GM19395 (cell line): ENCODE results near the gene CACNB1.

Experiments
- ATAC-seq: cut with Tn5 transposase; IDR thresholded peaks from one replicate; pipeline ENCODE4 v1.9.1; 2021; ENCODE audit warnings: mild to moderate bottlenecking, moderate library complexity; ENCODE audit not compliant: unreplicated experiment

The CACNB1 gene

DNA sequence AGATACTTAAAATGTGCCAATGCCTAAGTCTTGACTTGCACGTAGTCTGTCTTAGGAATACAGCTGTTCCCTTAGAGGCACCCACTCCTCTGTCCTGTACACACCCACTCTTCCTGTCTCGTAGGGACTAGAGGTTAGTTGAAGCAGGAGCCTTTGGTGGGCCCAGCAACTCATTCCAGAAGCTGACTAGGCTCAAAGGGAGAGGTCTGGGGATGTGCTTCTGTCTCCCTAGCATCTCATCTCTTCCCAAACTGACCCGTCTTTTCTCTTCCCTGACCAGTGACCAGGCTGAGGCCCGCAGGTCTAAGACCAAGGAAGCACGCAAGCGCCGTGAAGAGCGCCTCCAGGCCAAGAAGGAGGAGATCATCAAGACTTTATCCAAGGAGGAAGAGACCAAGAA, 6.8 kb upstream of the CACNB1 start:
- ATAC-seq = no peak

DNA sequence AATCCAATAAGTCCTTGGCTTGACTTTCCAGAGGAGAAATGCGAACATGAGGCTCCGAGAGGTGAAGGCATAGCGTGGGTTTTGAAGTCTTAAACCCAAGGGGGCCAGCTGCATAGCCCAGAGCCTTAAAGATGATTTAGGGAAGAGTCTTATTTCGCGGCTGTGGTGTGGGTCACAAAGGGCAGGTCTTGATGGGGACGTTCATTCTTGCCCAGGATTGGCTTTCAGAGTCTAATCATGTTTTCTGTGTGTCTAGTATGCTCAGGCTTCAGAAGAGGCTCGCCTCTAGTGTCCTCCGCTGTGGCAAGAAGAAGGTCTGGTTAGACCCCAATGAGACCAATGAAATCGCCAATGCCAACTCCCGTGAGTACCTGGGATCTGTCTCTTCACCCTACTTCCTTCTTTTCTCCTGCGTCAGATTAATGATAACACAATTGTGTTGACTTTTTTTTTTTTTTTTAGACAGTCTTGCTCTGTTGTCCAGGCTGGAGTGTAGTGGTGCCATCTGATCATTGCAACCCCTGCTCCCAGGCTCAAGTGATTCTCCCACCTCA, 3.6 kb upstream of the CACNB1 start:
- no peak for ATAC-seq

DNA sequence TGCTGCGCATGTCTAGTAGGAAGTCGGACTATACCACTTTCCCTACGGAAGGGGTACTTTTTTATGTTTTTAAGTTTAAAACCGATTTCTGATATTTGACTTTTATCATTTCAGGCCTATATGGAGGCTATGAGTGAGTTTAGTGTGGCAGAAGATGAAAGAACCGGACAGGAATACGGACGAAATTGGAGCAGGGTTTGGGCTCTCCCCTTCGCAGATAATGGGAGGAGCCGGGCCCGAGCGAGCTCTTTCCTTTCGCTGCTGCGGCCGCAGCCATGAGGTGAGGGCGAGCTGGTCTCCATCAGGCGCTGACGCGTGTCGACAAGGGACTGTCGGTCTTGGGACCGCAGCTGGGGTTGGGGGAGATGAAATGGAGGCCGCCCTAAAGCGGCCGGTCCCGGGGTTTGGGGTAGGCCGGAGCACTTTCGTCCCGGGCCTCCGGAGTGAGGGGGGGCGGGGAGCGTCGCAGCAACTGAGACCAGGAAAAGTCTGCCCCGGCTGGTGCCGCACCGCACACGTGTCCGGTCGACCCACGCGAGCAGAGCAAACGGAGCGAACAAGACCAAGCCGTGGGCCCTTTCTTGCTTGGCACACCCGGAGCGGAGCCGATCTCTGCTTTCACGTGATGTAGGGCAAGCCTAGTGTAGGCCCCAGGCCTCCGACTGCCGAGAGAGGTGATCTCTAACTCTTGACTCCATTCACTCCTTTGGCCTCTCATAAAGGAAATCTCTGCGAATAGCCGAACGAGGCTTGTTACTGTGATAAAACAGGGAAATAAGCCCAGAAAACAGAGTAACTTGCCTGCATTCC, 2.8 kb upstream of the CACNB1 start, which contains the start of gene RPL19:
TSS of gene RPL19 (plus strand) at position 214 of the 810 bp plus-strand sequence. CDS start at position 276, 62 bp downstream.
- peak; percentile 69 for ATAC-seq

DNA sequence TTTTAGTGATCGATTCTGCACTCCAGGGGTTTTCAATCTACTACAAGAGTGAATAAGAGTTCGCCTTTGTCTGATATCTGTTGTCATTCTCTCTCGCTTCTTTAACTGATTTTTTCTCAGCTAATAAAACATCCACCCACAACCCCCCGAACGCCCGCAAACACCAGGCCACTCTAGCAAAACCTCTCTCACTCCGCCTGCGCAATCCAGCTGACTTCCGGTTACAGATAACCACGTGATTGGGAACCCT, 2.3 kb upstream of the CACNB1 start:
- ATAC-seq = peak; percentile 66

DNA sequence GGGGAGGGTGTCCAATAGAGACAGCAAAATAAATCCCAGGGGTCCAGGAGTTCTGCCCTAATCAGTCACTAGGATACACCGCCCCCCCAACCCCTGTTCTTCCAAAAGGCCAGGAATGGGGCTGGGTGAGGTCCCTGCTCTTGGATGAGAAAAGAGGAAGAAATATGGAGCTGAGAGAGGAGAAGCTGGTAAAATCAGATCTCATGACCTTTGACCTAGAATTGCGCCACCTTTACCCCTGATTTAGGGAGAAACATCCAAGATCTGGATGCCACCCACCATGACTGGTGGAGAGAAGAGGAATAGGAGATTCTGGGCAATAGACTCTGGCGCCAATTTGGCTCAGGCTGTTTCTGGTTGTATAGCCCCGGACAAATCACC, 707 bp upstream of the CACNB1 start:
- ATAC-seq = no peak

DNA sequence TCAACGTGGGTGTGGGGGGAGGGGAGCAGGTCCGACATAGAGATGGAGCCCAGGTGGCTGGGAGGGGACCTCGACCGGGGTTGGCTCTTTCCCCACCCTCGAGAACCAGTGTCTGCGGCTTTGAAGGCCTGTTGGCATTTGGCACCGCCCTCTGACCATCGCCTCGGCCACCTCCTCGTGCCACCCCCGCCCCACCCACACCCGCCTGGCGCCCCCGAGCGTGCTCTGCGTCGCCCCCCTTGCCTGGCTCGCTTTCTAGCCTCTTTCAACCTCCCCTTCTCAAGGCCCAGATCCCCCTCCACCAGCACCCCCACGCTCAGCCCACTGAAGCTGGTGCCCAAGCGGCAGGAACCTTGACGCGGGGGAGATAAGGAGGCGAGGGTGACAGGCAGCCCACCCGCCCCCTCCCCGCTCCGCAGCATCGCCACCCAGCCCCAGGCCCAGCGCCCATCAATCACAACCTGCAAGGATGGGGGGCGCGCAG, 619 bp downstream of the CACNB1 start:
- no peak for ATAC-seq

DNA sequence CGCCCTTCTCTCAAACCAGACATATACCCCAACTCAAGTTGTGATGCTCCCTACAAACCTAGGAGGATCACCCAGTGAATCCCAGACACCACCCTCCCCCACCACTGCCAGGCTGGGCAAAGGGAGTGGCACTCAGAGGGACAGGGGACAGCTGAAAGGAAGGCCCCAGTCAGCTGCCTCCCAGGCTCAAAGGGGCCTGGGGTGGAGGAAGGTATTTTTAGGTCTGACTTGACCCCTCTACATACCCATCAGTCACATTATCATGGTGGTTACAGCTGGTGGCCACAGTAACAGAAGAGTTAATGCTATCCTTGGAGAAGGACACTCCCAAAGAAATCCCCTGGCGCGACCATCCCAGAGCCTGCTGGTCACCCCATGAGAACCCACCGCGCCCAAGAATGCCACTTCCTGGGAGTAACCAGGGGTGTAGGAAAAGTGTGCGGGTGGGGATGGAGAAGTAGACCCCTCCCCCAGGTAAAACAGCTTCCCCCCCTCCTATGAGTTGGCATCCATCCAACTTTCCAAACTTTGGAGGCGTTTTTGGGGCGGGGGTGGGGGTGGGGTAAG, 1.1 kb downstream of the CACNB1 start:
- ATAC-seq = no peak

DNA sequence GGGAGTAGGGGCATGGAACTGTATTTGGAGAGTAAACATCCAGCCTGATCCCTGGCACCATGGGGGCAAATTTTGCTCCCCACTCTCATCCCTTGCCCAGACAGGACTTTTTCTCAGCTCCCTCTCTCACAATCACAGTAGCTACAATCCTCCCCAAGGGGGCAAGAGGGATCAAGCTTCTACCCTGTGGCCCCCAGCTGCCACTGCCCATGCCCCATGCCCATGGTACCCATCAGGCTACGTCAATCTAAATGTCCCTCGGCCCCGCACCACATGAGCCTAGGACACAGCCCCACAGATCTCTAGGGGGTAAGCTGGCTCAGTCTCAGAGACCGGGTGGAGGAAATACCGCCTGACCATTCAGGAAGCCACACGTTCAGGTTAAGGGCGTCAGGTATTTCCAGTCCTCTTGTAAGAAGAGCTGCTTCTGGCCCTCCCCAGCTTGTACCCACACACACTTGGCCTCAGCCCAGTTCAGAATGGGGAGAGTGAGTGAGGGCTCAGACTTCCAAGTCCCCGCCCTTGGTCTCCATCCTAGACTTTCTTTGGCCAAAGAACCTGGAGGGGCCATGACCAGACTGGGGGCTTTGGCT, 1.8 kb downstream of the CACNB1 start:
- ATAC-seq = no peak

DNA sequence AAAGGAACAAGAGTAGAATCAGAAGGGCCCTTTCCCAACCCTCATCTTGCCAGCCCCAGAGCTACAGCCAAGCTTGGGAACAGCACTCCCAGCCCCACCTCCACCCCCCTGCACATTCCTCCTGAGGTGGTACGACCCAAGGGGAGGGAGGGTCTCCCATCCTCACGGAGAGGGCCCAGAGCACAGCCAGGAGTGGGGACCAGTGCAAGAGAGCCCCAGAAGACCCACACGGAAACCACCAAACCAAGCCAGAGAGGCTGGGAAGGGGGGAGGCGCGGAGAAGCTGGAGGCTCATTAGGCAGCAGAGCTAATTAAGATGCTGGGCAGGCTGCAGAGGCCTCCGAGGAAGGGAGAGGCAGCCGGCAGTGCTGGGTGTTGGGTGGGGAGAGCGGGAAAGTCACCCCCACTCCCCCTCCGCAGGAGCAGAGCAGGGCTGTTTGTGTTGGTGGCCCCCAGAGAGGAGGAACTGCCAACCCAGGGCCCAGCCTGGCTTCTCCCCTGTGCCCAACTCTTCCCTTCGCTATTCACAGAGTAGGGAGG, 2.4 kb downstream of the CACNB1 start:
- ATAC-seq = no peak

DNA sequence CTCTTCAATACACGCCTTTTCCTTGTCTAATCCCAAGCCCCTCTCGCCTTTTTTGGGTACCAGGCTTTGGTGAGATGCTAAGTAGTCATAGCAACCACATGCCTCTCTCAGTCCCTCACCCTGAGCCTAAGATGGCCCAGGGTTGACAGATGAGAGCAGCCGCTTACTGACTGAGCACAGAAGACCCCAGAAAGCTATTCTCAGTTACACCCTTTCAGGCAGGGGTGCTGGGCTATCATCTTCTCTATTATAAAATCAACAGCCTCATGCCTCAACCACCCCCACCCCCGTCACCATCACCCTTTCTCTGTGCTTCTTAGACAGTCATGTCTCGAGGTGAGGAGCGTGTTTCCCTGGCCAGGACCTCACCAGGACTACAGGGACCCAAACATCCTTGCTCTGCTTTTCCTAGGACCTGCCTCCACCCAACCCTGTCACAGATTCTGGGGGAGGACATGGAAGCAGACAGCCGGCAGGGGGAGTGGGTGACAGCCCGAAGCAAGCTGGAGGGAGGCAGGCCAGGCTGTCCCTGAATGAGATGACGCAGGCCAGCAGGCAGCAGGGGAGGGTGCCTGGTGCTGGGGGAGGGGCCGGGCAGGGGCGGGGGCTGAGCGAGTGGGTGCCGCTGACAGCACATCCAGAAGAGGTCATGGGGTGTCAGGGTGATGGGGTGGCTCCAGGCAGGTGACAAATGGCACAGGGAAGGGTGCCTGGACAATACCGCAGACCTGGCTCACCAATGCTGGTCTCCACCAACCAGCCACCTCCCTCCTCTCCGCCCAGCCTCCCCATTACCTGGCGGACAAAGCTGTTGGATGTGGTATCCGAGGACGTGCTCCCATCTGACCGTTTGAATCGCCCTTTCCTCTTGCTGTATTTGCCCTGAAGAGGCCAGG, 3.1 kb downstream of the CACNB1 start:
- ATAC-seq = no peak

DNA sequence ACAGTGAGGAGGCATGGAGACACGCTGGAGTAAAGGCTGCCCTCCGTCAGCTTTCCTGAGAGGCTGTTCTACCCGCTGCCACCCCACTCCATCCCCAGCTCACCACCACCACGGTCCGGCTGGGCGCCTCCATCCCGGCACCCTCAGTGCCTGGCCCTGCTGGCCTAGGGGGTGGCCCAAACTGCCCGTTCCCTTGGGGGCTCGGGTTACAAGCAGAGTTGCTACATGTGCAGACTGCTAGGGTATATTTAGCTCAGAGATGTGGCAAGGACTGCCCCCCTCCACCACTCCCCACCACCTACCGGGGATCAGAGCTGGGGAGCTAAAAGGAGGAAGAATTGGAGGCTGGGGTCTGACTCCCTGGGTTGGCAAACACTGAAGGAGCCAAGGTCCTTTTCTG, 4.1 kb downstream of the CACNB1 start:
- no peak for ATAC-seq

DNA sequence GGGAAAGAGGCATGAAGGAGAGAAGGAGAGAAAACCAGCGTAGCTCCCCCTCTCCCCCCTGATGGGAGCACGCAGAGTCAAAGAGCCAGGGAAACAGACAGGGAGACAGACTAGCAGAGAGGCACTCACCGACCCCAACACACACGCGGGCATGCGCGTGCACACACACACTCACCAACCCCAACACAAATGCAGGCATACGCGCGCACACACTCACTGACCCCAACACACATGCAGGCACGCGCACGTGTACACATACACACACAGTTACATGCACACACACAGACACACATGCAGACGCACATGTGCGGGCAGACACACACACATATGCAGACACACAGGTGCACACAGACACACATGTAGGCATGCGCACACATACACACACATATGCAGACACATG, 4.6 kb downstream of the CACNB1 start:
- no peak for ATAC-seq

DNA sequence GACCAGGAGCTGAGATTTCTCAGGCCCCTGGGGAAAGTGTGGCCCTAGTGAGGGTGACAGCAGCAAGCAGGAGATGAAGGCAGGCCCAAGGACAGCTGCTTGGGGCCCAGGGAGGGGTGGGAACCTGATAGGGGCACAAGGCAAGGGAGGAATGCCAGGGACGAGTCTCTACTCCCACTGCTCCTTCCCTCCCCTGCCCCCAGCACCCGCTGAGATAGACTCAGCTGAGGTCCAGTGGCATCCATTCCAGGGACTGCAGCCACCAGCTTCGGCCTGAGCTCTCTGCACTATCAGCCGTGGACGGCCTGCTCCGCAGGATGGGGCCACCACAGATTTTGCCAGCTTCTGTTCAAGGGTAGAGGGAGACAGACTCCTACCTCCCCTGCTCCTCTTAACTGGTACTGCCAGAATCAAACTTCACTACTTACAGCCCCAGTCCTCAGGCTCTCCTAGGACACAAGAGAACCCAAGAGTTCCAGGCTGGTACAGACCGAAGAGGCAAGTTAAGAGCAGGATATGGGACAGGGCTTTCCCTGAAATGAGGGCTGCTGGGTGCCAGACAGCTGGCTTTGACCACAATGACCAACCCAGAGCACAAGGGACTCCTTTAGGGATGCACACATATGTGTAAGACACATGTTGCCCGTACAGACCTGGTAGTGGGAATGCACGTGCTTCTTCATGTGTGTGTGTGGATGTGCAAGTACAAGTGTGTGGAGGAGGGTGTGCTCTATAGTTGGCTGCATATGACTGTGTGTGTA, 5.5 kb downstream of the CACNB1 start:
- ATAC-seq = no peak

DNA sequence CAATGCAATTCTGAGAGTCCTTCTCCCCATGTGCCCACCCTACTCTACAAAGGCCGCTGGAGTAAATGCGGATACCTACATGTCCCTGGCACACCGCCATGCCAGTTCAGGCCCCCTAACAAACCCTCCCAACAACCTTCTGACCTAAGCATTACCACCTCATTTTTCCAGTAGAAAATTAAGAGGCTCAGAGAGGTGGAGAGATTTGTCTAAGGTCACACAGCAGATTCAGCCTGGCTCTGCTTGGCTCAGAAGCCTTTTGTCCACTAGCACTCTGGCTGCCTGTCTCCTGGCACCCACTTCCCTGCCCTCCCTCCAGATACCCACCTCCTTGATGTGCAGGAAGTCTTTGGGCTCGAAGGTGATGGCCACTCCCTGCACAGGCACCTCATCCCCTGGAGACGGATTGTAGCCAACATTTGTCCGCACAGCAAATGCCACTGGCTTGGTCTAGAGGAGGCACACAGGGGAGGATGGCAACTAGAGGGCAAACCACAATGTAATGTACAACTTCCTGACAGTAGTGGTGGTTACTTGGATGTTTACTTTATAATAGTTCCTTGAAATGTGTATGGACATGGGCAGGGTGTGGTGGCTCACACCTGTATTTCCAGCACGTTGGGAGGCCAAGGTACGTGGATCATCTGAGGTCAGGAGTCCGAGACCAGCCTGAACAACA, 10.2 kb downstream of the CACNB1 start:
- ATAC-seq = no peak

DNA sequence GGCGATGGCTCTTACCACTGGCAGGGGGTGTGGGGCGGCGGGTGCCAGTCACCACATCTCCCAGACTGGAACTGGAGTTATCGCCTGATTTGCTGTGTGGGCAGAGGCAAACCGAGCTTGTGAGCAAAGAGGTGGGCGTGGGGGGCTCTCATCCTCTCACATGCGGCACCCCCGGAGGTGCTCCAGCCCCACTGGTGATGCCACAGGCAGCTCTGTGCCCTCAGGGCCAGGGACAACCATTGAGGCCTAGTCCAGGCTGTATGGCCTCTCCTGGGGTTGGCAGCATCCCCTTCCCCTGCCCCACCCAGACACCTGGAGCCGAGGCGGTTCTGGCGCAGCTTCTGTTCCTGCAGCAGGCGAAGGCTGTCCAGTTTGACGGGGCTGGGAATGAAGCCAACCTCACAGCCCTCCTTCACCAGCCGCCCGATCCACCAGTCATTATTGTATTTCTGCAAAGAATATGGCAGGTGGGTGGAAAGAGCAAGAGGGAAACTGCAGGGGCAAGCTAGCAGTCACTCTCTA, 10.9 kb downstream of the CACNB1 start:
- no peak for ATAC-seq

DNA sequence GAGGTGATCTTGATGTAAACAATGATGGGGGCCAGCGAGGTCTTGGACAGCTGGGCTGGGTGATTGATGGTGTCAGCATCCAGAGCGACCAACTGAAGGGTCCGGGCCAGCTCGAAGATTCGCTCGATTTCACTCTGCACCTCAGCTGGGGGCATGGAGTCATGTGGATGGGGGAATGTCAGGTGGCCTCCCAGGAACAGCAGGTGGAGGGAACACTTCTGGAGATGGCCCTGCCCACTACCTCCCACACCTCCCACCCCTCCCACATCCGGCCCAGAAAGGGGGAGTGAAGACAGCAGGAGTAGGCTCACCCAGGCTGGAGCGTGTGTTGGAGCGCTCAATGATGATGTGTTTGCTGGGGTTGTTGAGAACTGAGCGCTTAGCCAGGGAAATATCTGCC, 13.7 kb downstream of the CACNB1 start:
- ATAC-seq = no peak

DNA sequence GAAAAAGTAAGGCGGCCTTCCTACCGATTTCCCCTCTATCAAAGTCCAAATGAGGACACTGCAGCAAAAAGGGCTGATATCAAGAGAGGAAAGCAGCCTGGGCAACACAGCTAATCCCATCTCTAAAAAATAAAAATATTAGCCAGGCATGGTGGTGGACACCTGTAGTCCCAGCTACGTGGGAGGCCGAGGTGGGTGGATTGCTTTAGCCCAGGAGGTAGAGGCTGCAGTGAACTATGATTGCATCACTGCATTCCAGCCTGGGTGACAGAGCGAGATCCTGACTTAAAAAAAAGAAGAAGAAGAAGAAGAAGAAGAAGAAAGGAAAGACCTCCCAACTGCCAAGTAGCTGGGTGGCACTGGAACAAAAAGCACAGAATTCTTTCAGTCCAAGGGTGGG, 14.4 kb downstream of the CACNB1 start:
- ATAC-seq = no peak

DNA sequence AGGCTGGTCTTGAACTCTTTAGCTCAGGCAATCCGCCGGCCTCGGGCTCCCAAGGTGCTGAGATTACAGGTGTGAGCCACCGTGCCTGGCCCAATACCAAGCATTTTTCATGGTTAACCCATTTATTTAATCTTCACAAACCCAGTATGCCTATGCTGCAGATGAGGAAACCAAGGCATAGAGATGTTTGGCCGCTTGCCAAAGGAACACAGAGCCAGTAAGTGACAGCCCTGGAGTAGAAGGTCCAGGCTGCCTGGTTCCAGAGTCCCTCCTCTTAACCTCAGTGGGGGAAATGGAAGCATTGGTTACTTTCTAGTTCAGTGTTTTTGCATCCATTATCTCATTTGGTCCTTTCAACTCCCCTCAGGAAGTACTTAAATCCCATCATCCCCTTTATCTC, 16.2 kb downstream of the CACNB1 start:
- no peak for ATAC-seq

DNA sequence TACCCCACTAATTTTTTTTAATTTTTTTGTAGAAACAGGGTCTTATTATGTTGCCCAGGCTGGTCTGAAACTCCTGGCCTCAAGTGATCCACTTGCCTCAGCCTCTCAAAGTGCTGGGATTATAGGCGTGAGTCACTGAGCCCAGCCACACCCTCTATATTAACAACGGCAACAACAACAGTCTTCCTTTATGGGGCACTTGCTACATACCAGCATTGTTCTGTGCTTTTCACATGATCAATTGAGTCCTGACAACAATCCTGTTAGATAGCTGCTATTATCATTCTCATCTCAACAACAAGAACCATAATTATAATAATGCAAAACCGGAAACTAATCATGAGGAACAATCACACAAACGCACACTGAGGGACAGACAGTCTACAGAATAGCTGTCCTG, 18.9 kb downstream of the CACNB1 start:
- no peak for ATAC-seq
